ENCODE data around the gene TENT5C. TPM values are rescaled to one million over a fixed set of nuclear protein-coding genes. Genes with fewer than 3 reads are reported as not detected.

Gene TENT5C
- total RNA-seq (2022) (19.8 and 24.4 TPM in 2 replicates), Bru-seq, nascent RNA (percentile 93 among the genes with signal in this experiment), BruChase-seq, experiment 1, labeled RNA remaining after a 2-hour chase (percentile 95 among the genes with signal in this experiment), BruChase-seq, experiment 2, labeled RNA remaining after a 6-hour chase (percentile 81 among the genes with signal in this experiment)
- long read RNA-seq, full-length matches to known transcripts = 50 of 62 reads
- long read RNA-seq, partial matches to known transcripts = 11 of 62 reads
- long read RNA-seq, other reads (novel, unspliced or antisense) = 1 of 62 reads

- Mint-ChIP-seq H3K27ac (ENCODE audit: unreplicated experiment) (peak within 1 kb of the TSS; percentile 69), H3K27me3 (ENCODE audit: insufficient read depth, unreplicated experiment) (no peaks in the 10 kb centered on the region), H3K4me1 (ENCODE audit: low read depth, unreplicated experiment) (peaks cover 22% of the 10 kb centered on the region), H3K4me3 (ENCODE audit: unreplicated experiment) (peak within 1 kb of the TSS; percentile 86), H3K36me3 (ENCODE audit: insufficient read depth, unreplicated experiment) (peaks cover 41% of the 10 kb centered on the region), H3K9me3 (ENCODE audit: unreplicated experiment) (no peaks in the 10 kb centered on the region)
- ChIA-PET POLR2A (interaction anchor here (0.6 to 1.1 kb wide), 4 partner anchors 30 to 81 kb away, joined by 3 to 6 read pairs (median 3); no protein-coding TSS in a partner anchor), CTCF (interaction anchor here (0.9 to 1.4 kb wide), 3 partner anchors 71 to 153 kb away, joined by 3 to 9 read pairs (median 3); no protein-coding TSS in a partner anchor)
- H3K36me3 ChIP-seq (ENCODE audit: control insufficient read depth, insufficient read depth, low read length) = no peaks in the 10 kb centered on the region
- peak in 1 of 2 experiments; percentile 2 for TF ChIP-seq CTCF (IDR thresholded peaks at IDR 0.05; ENCODE audit: insufficient read depth in 1 of 2, low read depth in 1 of 2, low read length in 1 of 2, severe bottlenecking in 1 of 2, unreplicated experiment in 1 of 2)
- intact Hi-C loops (cut with micrococcal nuclease; ENCODE audit: unreplicated experiment) = loop anchor here (1.0 to 2.0 kb wide), 3 partner anchors 35 to 148 kb away; no protein-coding TSS in a partner anchor
- no peaks in the 10 kb centered on the region for H3K27me3 ChIP-seq (replicated peaks; ENCODE audit: control insufficient read depth, insufficient read depth, low read length)
- no peaks in the 10 kb centered on the region for H3K4me1 ChIP-seq
- H3K9me3 ChIP-seq = no peaks in the 10 kb centered on the region
- no TSS peak for BruUV-seq (replicated peaks)
- DNase-seq = peak; percentile 95
- H3K4me3 ChIP-seq (ENCODE audit: low read depth, low read length) = peak within 1 kb of the TSS; percentile 78
These were observed at the start of gene TENT5C for GRCh38 chr1:117605774-117606648. Gene TENT5C (plus strand): TSS chr1:117606048. CDS start chr1:117622869, 16,821 bp downstream.

- CTCF ChIA-PET = no interaction called here
These were observed 49.5 kb upstream of the TENT5C start for GRCh38 chr1:117556341-117556740.

More at GRCh38 chr1:117556341-117556740, 49.5 kb upstream of the TENT5C start:
- no peaks in the 10 kb centered on the region for H3K9me3 ChIP-seq
- no TSS peak for BruUV-seq (replicated peaks)
- TF ChIP-seq CTCF (IDR thresholded peaks at IDR 0.05; ENCODE audit: insufficient read depth in 1 of 2, low read depth in 1 of 2, low read length in 1 of 2, severe bottlenecking in 1 of 2, unreplicated experiment in 1 of 2) = no peak
- H3K27me3 Mint-ChIP-seq (ENCODE audit: insufficient read depth, unreplicated experiment) = no peaks in the 10 kb centered on the region
- no peaks in the 10 kb centered on the region for H3K36me3 ChIP-seq (ENCODE audit: control insufficient read depth, insufficient read depth, low read length)
- H3K27me3 ChIP-seq (replicated peaks; ENCODE audit: control insufficient read depth, insufficient read depth, low read length) = no peaks in the 10 kb centered on the region
- H3K4me1 ChIP-seq = no peaks in the 10 kb centered on the region
- DNase-seq = no peak
- intact Hi-C loops (cut with micrococcal nuclease; ENCODE audit: unreplicated experiment) = no loop called here
- no peaks in the 10 kb centered on the region for H3K36me3 Mint-ChIP-seq (ENCODE audit: insufficient read depth, unreplicated experiment)
- no peaks in the 10 kb centered on the region for H3K4me1 Mint-ChIP-seq (ENCODE audit: low read depth, unreplicated experiment)
- no peak overlapping the region for H3K27ac Mint-ChIP-seq (ENCODE audit: unreplicated experiment)
- no peak overlapping the region for H3K4me3 ChIP-seq (ENCODE audit: low read depth, low read length)
- H3K4me3 Mint-ChIP-seq (ENCODE audit: unreplicated experiment) = no peak overlapping the region
- POLR2A ChIA-PET = interaction anchor here (0.6 kb wide), 1 partner anchor 108 kb away, joined by 6 read pairs; no protein-coding TSS in a partner anchor
- peaks cover 6% of the 10 kb centered on the region for H3K9me3 Mint-ChIP-seq (ENCODE audit: unreplicated experiment)

Measured in Caco-2 (cell line).